Measurements from ENCODE around the gene SOD1. TPM values are rescaled to one million over a fixed set of nuclear protein-coding genes. Genes with fewer than 3 reads are reported as not detected.
"Not testable (repeated sequence)": the region's sequence is repeated elsewhere in the genome, so short reads cannot be mapped to it uniquely, and the experiment has no call there.

SOD1 gene
- total RNA-seq, 2 donors from 2014 or later: 148 to 244 TPM

- peaks cover 2% of the 10 kb centered on the region for H3K27me3 Mint-ChIP-seq
- H3K27ac Mint-ChIP-seq: no peak overlapping the region
- H3K9me3 Mint-ChIP-seq: peaks cover 2% of the 10 kb centered on the region
- H3K4me1 Mint-ChIP-seq: no peaks in the 10 kb centered on the region
- H3K36me3 Mint-ChIP-seq (ENCODE audit: low read depth): no peaks in the 10 kb centered on the region
- no peak for ATAC-seq (replicated peaks)
- no peak overlapping the region for H3K4me3 Mint-ChIP-seq
Observed at GRCh38 chr21:31641416-31641922, 18.0 kb upstream of the SOD1 start.

DNA sequence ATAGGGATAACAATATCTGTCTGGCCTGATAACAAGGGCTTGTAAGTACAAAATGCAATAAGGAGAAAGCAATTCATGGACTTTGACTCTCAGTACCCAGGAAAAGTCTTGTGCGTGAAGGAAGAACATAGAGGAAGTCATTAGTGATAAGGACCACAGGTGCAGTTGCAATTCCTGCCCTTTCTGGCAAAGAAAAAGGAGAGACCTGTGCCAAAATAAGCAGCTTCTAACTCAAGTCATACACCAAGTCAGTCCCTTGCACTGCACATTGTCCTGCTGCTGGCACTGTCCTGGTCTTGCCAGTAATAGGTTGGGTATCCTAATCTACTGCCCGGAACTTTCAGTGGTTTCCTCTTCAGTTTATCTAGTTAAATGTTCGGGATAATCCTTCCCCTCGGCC, 14.8 kb upstream of the SOD1 start:
- no peak for ATAC-seq (replicated peaks)
- Mint-ChIP-seq H3K36me3 (ENCODE audit: low read depth) (no peaks in the 10 kb centered on the region), H3K4me3 (no peak overlapping the region), H3K27me3 (peaks cover 2% of the 10 kb centered on the region), H3K9me3 (no peaks in the 10 kb centered on the region), H3K27ac (no peak overlapping the region), H3K4me1 (no peaks in the 10 kb centered on the region)

DNA sequence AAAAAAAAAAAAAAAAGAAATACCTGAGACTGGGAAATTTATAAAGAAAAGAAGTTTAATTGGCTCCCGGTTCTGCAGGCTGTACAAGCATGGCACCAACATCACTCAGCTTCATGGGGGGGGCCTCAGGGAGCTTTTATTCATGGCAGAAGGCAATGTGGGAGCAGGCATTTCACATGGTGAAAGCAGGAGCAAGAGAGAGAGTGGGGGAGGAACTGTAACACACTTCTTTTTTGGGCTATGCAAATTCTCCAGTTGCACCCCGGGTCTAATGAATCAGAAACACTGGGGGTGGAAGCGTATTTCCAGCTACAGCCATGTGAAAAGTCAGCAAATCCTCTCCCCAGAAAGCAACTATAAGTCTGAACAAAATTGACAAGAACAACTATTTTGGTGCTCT, 11.8 kb upstream of the SOD1 start:
- Mint-ChIP-seq H3K27ac (no peak overlapping the region), H3K9me3 (no peaks in the 10 kb centered on the region), H3K4me3 (no peak overlapping the region), H3K27me3 (peaks cover 2% of the 10 kb centered on the region), H3K36me3 (ENCODE audit: low read depth) (no peaks in the 10 kb centered on the region), H3K4me1 (no peaks in the 10 kb centered on the region)
- ATAC-seq (replicated peaks): no peak

GRCh38 chr21:31650930-31651329, 8.6 kb upstream of the SOD1 start:
- H3K27ac Mint-ChIP-seq: no peak overlapping the region
- no peak for ATAC-seq (replicated peaks)
- H3K9me3 Mint-ChIP-seq: no peaks in the 10 kb centered on the region
- no peak overlapping the region for H3K4me3 Mint-ChIP-seq
- H3K27me3 Mint-ChIP-seq: no peaks in the 10 kb centered on the region
- peaks cover 13% of the 10 kb centered on the region for H3K4me1 Mint-ChIP-seq
- H3K36me3 Mint-ChIP-seq (ENCODE audit: low read depth): no peaks in the 10 kb centered on the region

GRCh38 chr21:31651491-31651890, 8.0 kb upstream of the SOD1 start:
- H3K4me1 Mint-ChIP-seq: peaks cover 15% of the 10 kb centered on the region
- H3K4me3 Mint-ChIP-seq; H3K36me3 Mint-ChIP-seq (ENCODE audit: low read depth); ATAC-seq (replicated peaks); H3K27me3 Mint-ChIP-seq; H3K27ac Mint-ChIP-seq; H3K9me3 Mint-ChIP-seq: not testable (repeated sequence)

- Mint-ChIP-seq H3K27ac (no peak overlapping the region), H3K9me3 (no peaks in the 10 kb centered on the region), H3K4me3 (peak overlapping the region; percentile 69), H3K36me3 (ENCODE audit: low read depth) (peaks cover 2% of the 10 kb centered on the region), H3K27me3 (no peaks in the 10 kb centered on the region), H3K4me1 (peaks cover 24% of the 10 kb centered on the region)
- no peak for ATAC-seq (replicated peaks)
Observed at GRCh38 chr21:31654340-31654739, 5.2 kb upstream of the SOD1 start.

DNA sequence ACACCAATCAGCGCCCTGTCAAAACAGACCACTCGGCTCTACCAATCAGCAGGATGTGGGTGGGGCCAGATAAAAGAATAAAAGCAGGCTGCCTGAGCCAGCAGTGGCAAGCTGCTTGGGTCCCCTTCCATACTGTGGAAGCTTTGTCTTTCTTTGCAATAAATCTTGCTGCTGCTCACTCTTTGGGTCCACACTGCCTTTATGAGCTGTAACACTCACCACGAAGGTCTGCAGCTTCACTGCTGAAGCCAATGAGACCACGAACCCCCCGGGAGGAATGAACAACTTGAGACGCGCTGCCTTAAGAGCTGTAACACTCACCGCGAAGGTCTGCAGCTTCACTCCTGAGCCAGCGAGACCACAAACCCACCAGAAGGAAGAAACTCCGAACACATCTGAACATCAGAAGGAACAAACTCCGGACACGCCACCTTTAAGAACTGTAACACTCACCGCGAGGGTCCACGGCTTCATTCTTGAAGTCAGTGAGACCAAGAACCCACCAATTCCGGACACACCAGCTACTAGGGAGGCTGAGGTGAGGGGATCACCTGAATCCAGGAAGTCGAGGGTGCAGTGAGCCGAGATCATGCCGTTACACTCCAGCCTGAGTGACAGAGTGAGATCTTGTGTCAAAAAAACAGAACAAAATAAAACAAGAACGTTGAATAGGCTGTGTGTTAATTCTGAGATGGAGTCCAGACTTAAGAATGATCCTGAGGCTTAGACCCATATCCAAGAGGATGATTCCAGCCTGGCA, 4.5 kb upstream of the SOD1 start:
- not testable (repeated sequence) for ATAC-seq (replicated peaks); H3K9me3 Mint-ChIP-seq

GRCh38 chr21:31656199-31657095, 3.0 kb upstream of the SOD1 start:
- Mint-ChIP-seq H3K4me1 (peaks cover 30% of the 10 kb centered on the region), H3K4me3 (peak overlapping the region; percentile 69), H3K27me3 (no peaks in the 10 kb centered on the region), H3K27ac (no peak overlapping the region), H3K9me3 (no peaks in the 10 kb centered on the region), H3K36me3 (ENCODE audit: low read depth) (peaks cover 22% of the 10 kb centered on the region)
- ATAC-seq (replicated peaks): peak; percentile 38

More for the DNA sequence above, 4.5 kb upstream of the SOD1 start:
- not testable (repeated sequence) for H3K36me3 Mint-ChIP-seq (ENCODE audit: low read depth); H3K27ac Mint-ChIP-seq; H3K27me3 Mint-ChIP-seq
- Mint-ChIP-seq H3K4me1 (peaks cover 24% of the 10 kb centered on the region), H3K4me3 (peak overlapping the region; percentile 69)

DNA sequence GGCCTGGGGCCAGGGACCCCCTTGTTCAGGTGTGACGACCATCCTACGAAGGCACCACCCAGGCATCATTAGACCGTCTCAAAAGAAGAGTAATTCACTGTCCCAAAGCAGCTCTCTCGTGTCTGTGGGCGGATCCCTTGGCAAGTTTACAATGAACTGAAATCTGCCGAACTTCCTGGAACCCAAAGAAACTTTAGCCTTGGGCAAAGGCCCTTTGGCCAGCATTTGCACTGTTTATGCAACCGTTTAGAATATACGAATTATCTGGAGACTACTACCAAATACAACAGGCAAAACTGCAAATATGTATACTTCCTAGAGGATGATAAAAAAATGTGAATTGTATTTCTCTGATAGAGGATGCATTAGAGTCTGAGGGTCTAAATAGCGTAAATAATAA, 1.4 kb upstream of the SOD1 start:
- Mint-ChIP-seq H3K27ac (no peak overlapping the region), H3K9me3 (no peaks in the 10 kb centered on the region), H3K27me3 (no peaks in the 10 kb centered on the region), H3K4me1 (peaks cover 40% of the 10 kb centered on the region), H3K36me3 (ENCODE audit: low read depth) (peaks cover 38% of the 10 kb centered on the region), H3K4me3 (no peak overlapping the region)
- no peak for ATAC-seq (replicated peaks)

- Mint-ChIP-seq H3K9me3 (no peaks in the 10 kb centered on the region), H3K27me3 (no peaks in the 10 kb centered on the region), H3K4me3 (peak overlapping the region; percentile 94), H3K27ac (peak overlapping the region; percentile 87), H3K4me1 (peaks cover 42% of the 10 kb centered on the region), H3K36me3 (ENCODE audit: low read depth) (peaks cover 49% of the 10 kb centered on the region)
- peak; percentile 61 for ATAC-seq (replicated peaks)
Observed at GRCh38 chr21:31659286-31659535, 282 bp upstream of the SOD1 start.

DNA sequence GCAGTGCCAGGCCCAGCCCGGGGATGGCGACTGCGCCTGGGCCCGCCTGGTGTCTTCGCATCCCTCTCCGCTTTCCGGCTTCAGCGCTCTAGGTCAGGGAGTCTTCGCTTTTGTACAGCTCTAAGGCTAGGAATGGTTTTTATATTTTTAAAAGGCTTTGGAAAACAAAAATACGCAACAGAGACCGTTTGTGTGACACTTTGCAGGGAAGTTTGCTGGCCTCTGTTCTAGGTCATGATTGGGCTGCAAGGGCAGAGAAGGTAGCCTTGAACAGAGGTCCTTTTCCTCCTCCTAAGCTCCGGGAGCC, 719 bp downstream of the SOD1 start:
- Mint-ChIP-seq H3K27ac (peak overlapping the region; percentile 87), H3K27me3 (no peaks in the 10 kb centered on the region), H3K4me1 (peaks cover 39% of the 10 kb centered on the region), H3K9me3 (no peaks in the 10 kb centered on the region), H3K36me3 (ENCODE audit: low read depth) (peaks cover 59% of the 10 kb centered on the region), H3K4me3 (peak overlapping the region; percentile 94)
- peak; percentile 25 for ATAC-seq (replicated peaks)

GRCh38 chr21:31660591-31660990, 1.1 kb downstream of the SOD1 start:
- H3K27ac Mint-ChIP-seq: peak overlapping the region; percentile 87
- H3K36me3 Mint-ChIP-seq (ENCODE audit: low read depth): peaks cover 63% of the 10 kb centered on the region
- no peaks in the 10 kb centered on the region for H3K9me3 Mint-ChIP-seq
- H3K4me1 Mint-ChIP-seq: peaks cover 40% of the 10 kb centered on the region
- H3K4me3 Mint-ChIP-seq: peak overlapping the region; percentile 94
- no peaks in the 10 kb centered on the region for H3K27me3 Mint-ChIP-seq
- ATAC-seq (replicated peaks): no peak

- Mint-ChIP-seq H3K4me1 (peaks cover 44% of the 10 kb centered on the region), H3K4me3 (peak overlapping the region; percentile 94), H3K27me3 (no peaks in the 10 kb centered on the region), H3K9me3 (no peaks in the 10 kb centered on the region), H3K27ac (peak overlapping the region; percentile 15), H3K36me3 (ENCODE audit: low read depth) (peaks cover 94% of the 10 kb centered on the region)
- no peak for ATAC-seq (replicated peaks)
Observed at GRCh38 chr21:31663584-31664249, 4.2 kb downstream of the SOD1 start.

DNA sequence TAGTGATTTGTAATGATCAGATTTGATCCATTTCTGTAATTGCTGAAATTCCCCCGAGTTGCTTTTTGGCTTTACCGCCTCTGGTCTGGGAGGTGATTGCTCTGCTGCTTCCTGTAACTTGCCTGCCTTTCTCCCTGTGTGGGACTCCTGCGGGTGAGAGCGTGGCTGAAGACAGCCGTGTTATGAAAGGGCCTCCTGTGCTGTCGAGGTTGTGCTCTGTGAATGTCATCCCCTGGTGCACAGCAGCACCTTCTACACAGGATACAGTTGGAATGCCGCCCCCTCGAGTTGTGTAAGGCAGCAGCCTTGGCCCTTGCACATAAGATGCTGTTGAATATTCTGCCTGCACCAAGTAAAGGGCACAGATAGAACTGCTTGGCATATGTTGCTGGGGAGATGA, 5.9 kb downstream of the SOD1 start:
- H3K36me3 Mint-ChIP-seq (ENCODE audit: low read depth): peaks cover 100% of the 10 kb centered on the region
- ATAC-seq (replicated peaks): peak; percentile 50
- H3K27ac Mint-ChIP-seq: peak overlapping the region; percentile 69
- no peaks in the 10 kb centered on the region for H3K27me3 Mint-ChIP-seq
- peak overlapping the region; percentile 94 for H3K4me3 Mint-ChIP-seq
- H3K9me3 Mint-ChIP-seq: no peaks in the 10 kb centered on the region
- H3K4me1 Mint-ChIP-seq: peaks cover 46% of the 10 kb centered on the region

- Mint-ChIP-seq H3K36me3 (ENCODE audit: low read depth) (peaks cover 100% of the 10 kb centered on the region), H3K4me1 (peaks cover 44% of the 10 kb centered on the region), H3K4me3 (peak overlapping the region; percentile 94), H3K27ac (peak overlapping the region; percentile 77)
- H3K9me3 Mint-ChIP-seq; H3K27me3 Mint-ChIP-seq; ATAC-seq (replicated peaks): not testable (repeated sequence)
Observed at GRCh38 chr21:31665869-31666268, 6.4 kb downstream of the SOD1 start.

Data from activated T-helper 17 cell treated with anti-CD3 and anti-CD28 coated beads, Interleukin-2, amount 50 U/mL, for 72 hours (primary cell).